ENCODE results near the gene FGD1. TPM values are rescaled to one million over a fixed set of nuclear protein-coding genes. Genes with fewer than 3 reads are reported as not detected.
A peak's percentile ranks its signal among the peaks of the same experiment; 100 is the strongest.

The FGD1 gene
- total and polyA plus RNA-seq, 2 of the 8 experiments (the other 6 are each of a cell fraction or from before 2014, with no cell fraction given) = 6.8 to 34.9 TPM

- FAIRE-seq (peak; percentile 91), DNase-seq (ENCODE audit: low read depth in 1 of 2, low spot score in 2 of 2) (peak in 1 of 2 experiments; percentile 75)
- H3K9me3 ChIP-seq (ENCODE audit: insufficient read depth in 2 of 2, low read depth in 1 of 2, low read length in 1 of 2) = no peaks in the 10 kb centered on the region
- peak within 1 kb of the TSS; percentile 90 for H4K5ac ChIP-seq (ENCODE audit: insufficient read length, low read depth, low read length)
- H3K23ac ChIP-seq (ENCODE audit: insufficient read length) = no peak within 1 kb of the TSS
- 0 out of 2 replicates have a peak within 1 kb of the TSS, but pooled peaks have one; percentile 60 for H2BK5ac ChIP-seq (ENCODE audit: low read depth, low read length)
- peak within 1 kb of the TSS; percentile 96; the same call in 1 of the 2 replicates for H4K8ac ChIP-seq (ENCODE audit: extremely low read depth, insufficient read depth, low read length)
- peaks cover 10 to 27% of the 10 kb centered on the region in 2 experiments for H3K79me2 ChIP-seq (ENCODE audit: control insufficient read depth in 1 of 2, insufficient read depth in 2 of 2, low read length in 2 of 2)
- no peak within 1 kb of the TSS for H2BK15ac ChIP-seq (ENCODE audit: low read length)
- no peak within 1 kb of the TSS; the same call in 1 of the 2 replicates for H2AFZ ChIP-seq (ENCODE audit: low read length)
- 2% methylated on average over 26 of the region's 40 CpGs; no CpG with 5 or more reads in 1 of the 2 experiments for WGBS, 2 experiments (ENCODE audit: extremely low coverage in 1 of 2, insufficient coverage in 1 of 2, insufficient read length in 1 of 2, insufficient replicate concordance in 2 of 2, low coverage in 1 of 2, low lambda C conversion rate in 2 of 2, missing lambda C conversion rate in 1 of 2)
- no peak within 1 kb of the TSS for H2AK5ac ChIP-seq (ENCODE audit: low read depth, low read length)
- peak within 1 kb of the TSS; percentile 11 for H3K4ac ChIP-seq (replicated peaks; ENCODE audit: insufficient read length, low read depth, low read length)
- H2BK120ac ChIP-seq (replicated peaks; ENCODE audit: low read depth, low read length) = no peak within 1 kb of the TSS
- peak within 1 kb of the TSS; percentile 54 for H4K91ac ChIP-seq (replicated peaks; ENCODE audit: insufficient read length, low read length)
- H3K79me1 ChIP-seq (ENCODE audit: low read depth, low read length) = no peaks in the 10 kb centered on the region
- peak within 1 kb of the TSS; percentile 70 for H3K4me2 ChIP-seq (ENCODE audit: insufficient read depth in 1 of 2, low read depth in 2 of 2, low read length in 2 of 2)
- H3K36me3 ChIP-seq (ENCODE audit: control insufficient read depth in 2 of 4, insufficient read depth in 4 of 4, low read length in 3 of 4) = peaks cover 0 to 13% (median 2%) of the 10 kb centered on the region in 4 experiments; a peak in 2 of 8 replicates
- ChIA-PET POLR2A (ENCODE audit: partially characterized antibody) (interaction anchor here (0.9 to 2.5 kb wide), 7 partner anchors 16 to 397 kb away, joined by 3 to 8 read pairs (median 4); partner anchors contain the start of gene GNL3L), CTCF (ENCODE audit: partially characterized antibody) (interaction anchor here (0.9 kb wide), 2 partner anchors 11 to 17 kb away, joined by 3 to 4 read pairs; no protein-coding TSS in a partner anchor)
- peaks cover 0 to 2% of the 10 kb centered on the region in 2 experiments for H4K20me1 ChIP-seq (replicated peaks in 1 of 2; ENCODE audit: control insufficient read depth in 1 of 2, insufficient read depth in 2 of 2, low read length in 2 of 2)
- H3K27ac ChIP-seq (ENCODE audit: low read depth, low read length) = peak within 1 kb of the TSS; percentile 79; the same call in 1 of the 2 replicates
- no peaks in the 10 kb centered on the region; the same call in 1 of the 2 replicates for H3K23me2 ChIP-seq (ENCODE audit: low read depth, low read length)
- peak within 1 kb of the TSS; percentile 88 to 99 (median 96) for H3K4me3 ChIP-seq (ENCODE audit: extremely low read depth in 1 of 4, insufficient read depth in 2 of 4, low read depth in 3 of 4, low read length in 4 of 4)
- H2BK20ac ChIP-seq (ENCODE audit: low read length) = no peak within 1 kb of the TSS
- H3K27me3 ChIP-seq (replicated peaks in 1 of 4; ENCODE audit: control insufficient read depth in 3 of 4, extremely low read depth in 1 of 4, insufficient read depth in 3 of 4, low read length in 3 of 4) = no peaks in the 10 kb centered on the region
- no peak within 1 kb of the TSS for H2BK12ac ChIP-seq (ENCODE audit: low read depth, low read length)
- no peak within 1 kb of the TSS for H3K14ac ChIP-seq (ENCODE audit: insufficient read length)
- H3K4me1 ChIP-seq (replicated peaks in 1 of 4; ENCODE audit: control insufficient read depth in 3 of 4, insufficient read depth in 4 of 4, low read length in 3 of 4) = no peaks in the 10 kb centered on the region
- peak within 1 kb of the TSS; percentile 82 for H3K56ac ChIP-seq (replicated peaks; ENCODE audit: insufficient read length, low read depth, low read length)
- H3K9ac ChIP-seq (replicated peaks in 1 of 4; ENCODE audit: extremely low read depth in 1 of 4, low read depth in 3 of 4, low read length in 3 of 4) = peak within 1 kb of the TSS; percentile 81 to 96 (median 86)
- peak within 1 kb of the TSS; percentile 78 for H3K18ac ChIP-seq (ENCODE audit: extremely low read depth, low read length)
- no peak for TF ChIP-seq EZH2 (IDR thresholded peaks at IDR 0.05; ENCODE audit: low read depth, low read length, severe bottlenecking)
- TF ChIP-seq HDAC6 (IDR thresholded peaks at IDR 0.05; ENCODE audit: low read depth, low read length) = no peak
- peak; percentile 73 for TF ChIP-seq PHF8 (conservative IDR thresholded peaks at IDR 0.05; ENCODE audit: low read depth, low read length)
- TF ChIP-seq TAF1 (IDR thresholded peaks at IDR 0.05; ENCODE audit: low read depth, low read length) = peak; percentile 92
- no peak for TF ChIP-seq RBBP5 (IDR thresholded peaks at IDR 0.05; ENCODE audit: borderline replicate concordance, low read depth, low read length)
- peak; percentile 70 for TF ChIP-seq MAX (IDR thresholded peaks at IDR 0.05)
- TF ChIP-seq TBP (IDR thresholded peaks at IDR 0.05; ENCODE audit: low read depth, low read length) = peak; percentile 86
- TF ChIP-seq CBX5 (IDR thresholded peaks at IDR 0.05; ENCODE audit: low read depth, low read length) = no peak
- peak; percentile 94 for TF ChIP-seq YY1 (IDR thresholded peaks at IDR 0.05; ENCODE audit: low read depth, low read length)
- TF ChIP-seq POLR2AphosphoS5 (IDR thresholded peaks at IDR 0.05; ENCODE audit: low read depth, low read length) = peak; percentile 59; the same call in 1 of the 2 replicates
- TF ChIP-seq TAF7 (optimal IDR thresholded peaks at IDR 0.05; ENCODE audit: borderline replicate concordance, low read depth, low read length) = peak; percentile 84
These were observed 55.8 kb downstream of the FGD1 start, which contains the start of gene TSR2 for GRCh38 chrX:54439960-54440871. TSS of gene TSR2 (plus strand) at chrX:54440404. CDS start at chrX:54440422, 18 bp downstream.
